Keratinocyte (primary cell): ENCODE data around the gene CSH2. TPM values are rescaled to one million over a fixed set of nuclear protein-coding genes. Genes with fewer than 3 reads are reported as not detected.
"Not testable (repeated sequence)": the region's sequence is repeated elsewhere in the genome, so short reads cannot be mapped to it uniquely, and the experiment has no call there.

ENCODE experiments used
- DNase-seq: peaks from one replicate; pipeline ENCODE4 v3.0.0-alpha.2; 2011; ENCODE audit warnings: low read depth, missing footprints, low spot score
- FAIRE-seq: peaks from 2 replicates; lab custom pipeline; 2011; peaks lifted over from hg19 to GRCh38; lab: Jason Lieb, UNC
- H2AFZ ChIP-seq: 2 replicates; pipeline ENCODE4 v1.6.0; 2012; ENCODE audit warnings: low read length, control low read depth, inconsistent platforms; ENCODE audit not compliant: control insufficient read depth
- H3K27ac ChIP-seq: 2 replicates; pipeline ENCODE4 v1.5.1; 2011; ENCODE audit warnings: low read length; ENCODE audit not compliant: control insufficient read depth, insufficient read depth
- H3K27me3 ChIP-seq: 3 replicates; pipeline ENCODE4 v1.6.0; 2011; ENCODE audit warnings: low read length; ENCODE audit not compliant: control insufficient read depth, insufficient read depth; ENCODE audit errors: extremely low read depth
- H3K36me3 ChIP-seq, 2 experiments: 2 replicates in 1 of 2; 3 replicates in 1 of 2; pipeline ENCODE4 v1.5.1; 2011; ENCODE audit warnings: low read length in 2 of 2, mild to moderate bottlenecking in 1 of 2; ENCODE audit not compliant: control insufficient read depth in 2 of 2, insufficient read depth in 2 of 2; ENCODE audit errors: extremely low read depth in 1 of 2
- H3K4me1 ChIP-seq: 3 replicates; pipeline ENCODE4 v1.5.1; 2011; ENCODE audit warnings: low read length; ENCODE audit not compliant: control insufficient read depth, insufficient read depth; ENCODE audit errors: extremely low read depth
- H3K4me2 ChIP-seq: 3 replicates; pipeline ENCODE4 v1.6.0; 2011; ENCODE audit warnings: low read depth, low read length; ENCODE audit not compliant: control insufficient read depth, insufficient read depth; ENCODE audit errors: extremely low read depth
- H3K4me3 ChIP-seq, 3 experiments: fragments of 200-600 bp in 1 of 3; sonication (generic) in 1 of 3; 2 replicates in 2 of 3; 3 replicates in 1 of 3; pipeline ENCODE4 v1.5.1; 2011 to 2016; ENCODE audit warnings: low read length in 3 of 3, mild to moderate bottlenecking in 3 of 3, control low read depth in 2 of 3, inconsistent platforms in 1 of 3, low read depth in 1 of 3, mixed read lengths in 1 of 3, mixed run types in 1 of 3, moderate library complexity in 1 of 3; ENCODE audit not compliant: control insufficient read depth in 2 of 3, insufficient read depth in 2 of 3; ENCODE audit errors: extremely low read depth in 1 of 3
- H3K79me2 ChIP-seq: 2 replicates; pipeline ENCODE4 v1.6.0; 2012; ENCODE audit warnings: low read length; ENCODE audit not compliant: control insufficient read depth, insufficient read depth
- H3K9ac ChIP-seq: 3 replicates; pipeline ENCODE4 v1.6.0; 2011; ENCODE audit warnings: low read length; ENCODE audit not compliant: control insufficient read depth, insufficient read depth; ENCODE audit errors: extremely low read depth
- H3K9me1 ChIP-seq: 3 replicates; pipeline ENCODE4 v1.6.0; 2011; ENCODE audit warnings: low read length; ENCODE audit not compliant: control insufficient read depth, insufficient read depth; ENCODE audit errors: extremely low read depth
- H3K9me3 ChIP-seq: 2 replicates; pipeline ENCODE4 v1.5.1; 2012; ENCODE audit warnings: low read depth, low read length; ENCODE audit not compliant: control insufficient read depth
- H4K20me1 ChIP-seq: 3 replicates; pipeline ENCODE4 v1.6.0; 2011; ENCODE audit warnings: low read length; ENCODE audit not compliant: control insufficient read depth, insufficient read depth; ENCODE audit errors: extremely low read depth
- EZH2 ChIP-seq: IDR thresholded peaks from one replicate; pipeline ENCODE4 v1.6.1; 2012; ENCODE audit warnings: inconsistent platforms, mild to moderate bottlenecking, low read length, moderate library complexity
- dilution Hi-C: fragments of 300-500 bp; cut with MboI; formaldehyde crosslinking; loops from one replicate; pipeline ENCODE4 v1.7.0; 2020; ENCODE audit warnings: low sequenced_read_pairs; ENCODE audit not compliant: extremely low pct_ligation_motif_present
- polyA plus RNA-seq, 5 experiments: library from polyadenylated mRNA; depleted of rRNA in 3 of 5; stranded (reverse) in 3 of 5; stranded (forward) in 1 of 5; unstranded in 1 of 5; fragments of >200 nt; gene quantifications; 1 replicate in 1 of 5; 2 replicates in 3 of 5; 3 replicates in 1 of 5; pipeline versions ENCODE4 v1.2.1 to v1.2.3, GENCODE V29; 2011 to 2012; ENCODE audit warnings: missing spikeins in 2 of 5, low read depth in 1 of 5, low replicate concordance in 1 of 5
- TF ChIP-seq, protein P1 (sequence below), 3 experiments: IDR thresholded peaks in 1 of 3; conservative IDR thresholded peaks in 1 of 3; optimal IDR thresholded peaks in 1 of 3; 2 replicates in 2 of 3; 3 replicates in 1 of 3; pipeline versions ENCODE3 to v1.5.1; 2011; ENCODE audit warnings: low read length in 3 of 3, mild to moderate bottlenecking in 3 of 3, moderate library complexity in 2 of 3, control low read depth in 1 of 3, inconsistent platforms in 1 of 3; ENCODE audit not compliant: insufficient read depth in 2 of 3; ENCODE audit errors: extremely low read depth in 1 of 3

Gene CSH2
- polyA plus RNA-seq, 1 donor (not counting 4 experiments of a cell fraction or from before 2014, with no cell fraction given): not detected

DNA sequence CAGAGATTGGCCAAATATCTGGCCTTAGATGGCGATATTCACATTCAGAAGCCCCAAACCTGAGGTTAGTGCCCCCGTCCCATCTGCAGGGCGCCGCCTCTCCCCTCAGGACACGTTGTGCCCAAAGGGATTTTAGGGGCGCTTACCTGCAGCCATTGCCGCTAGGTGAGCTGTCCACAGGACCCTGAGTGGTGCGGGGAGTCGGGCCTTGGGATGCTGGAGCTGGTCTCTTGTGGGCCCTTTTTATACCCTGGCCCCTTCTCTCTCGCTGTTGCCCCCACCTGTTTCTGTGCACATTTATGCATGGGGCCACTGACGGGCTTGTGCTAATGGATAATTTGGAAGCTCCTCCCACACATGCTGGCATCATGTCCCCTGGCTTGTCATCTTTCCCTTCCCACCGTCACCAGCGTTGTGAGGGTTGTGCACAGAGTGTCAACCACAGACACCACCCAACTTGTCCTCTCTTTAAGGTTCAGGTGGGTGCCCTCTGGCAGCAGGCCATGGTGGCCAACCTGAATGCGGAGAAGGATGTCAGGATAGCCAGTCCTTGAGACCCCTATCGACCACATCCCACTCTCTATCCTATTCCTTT, 37.7 kb upstream of the CSH2 start, which contains the start of gene CSHL1:
Gene CSHL1, minus strand, starts transcription at position 218 of the 595 bp plus-strand sequence. Its CDS starts 62 bp downstream, at position 156.
- TF ChIP-seq, protein P1, sequence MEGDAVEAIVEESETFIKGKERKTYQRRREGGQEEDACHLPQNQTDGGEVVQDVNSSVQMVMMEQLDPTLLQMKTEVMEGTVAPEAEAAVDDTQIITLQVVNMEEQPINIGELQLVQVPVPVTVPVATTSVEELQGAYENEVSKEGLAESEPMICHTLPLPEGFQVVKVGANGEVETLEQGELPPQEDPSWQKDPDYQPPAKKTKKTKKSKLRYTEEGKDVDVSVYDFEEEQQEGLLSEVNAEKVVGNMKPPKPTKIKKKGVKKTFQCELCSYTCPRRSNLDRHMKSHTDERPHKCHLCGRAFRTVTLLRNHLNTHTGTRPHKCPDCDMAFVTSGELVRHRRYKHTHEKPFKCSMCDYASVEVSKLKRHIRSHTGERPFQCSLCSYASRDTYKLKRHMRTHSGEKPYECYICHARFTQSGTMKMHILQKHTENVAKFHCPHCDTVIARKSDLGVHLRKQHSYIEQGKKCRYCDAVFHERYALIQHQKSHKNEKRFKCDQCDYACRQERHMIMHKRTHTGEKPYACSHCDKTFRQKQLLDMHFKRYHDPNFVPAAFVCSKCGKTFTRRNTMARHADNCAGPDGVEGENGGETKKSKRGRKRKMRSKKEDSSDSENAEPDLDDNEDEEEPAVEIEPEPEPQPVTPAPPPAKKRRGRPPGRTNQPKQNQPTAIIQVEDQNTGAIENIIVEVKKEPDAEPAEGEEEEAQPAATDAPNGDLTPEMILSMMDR (optimal IDR thresholded peaks at IDR 0.05 in 1 of 3, IDR thresholded peaks at IDR 0.05 in 1 of 3, conservative IDR thresholded peaks at IDR 0.05 in 1 of 3; ENCODE audit: extremely low read depth in 1 of 3, insufficient read depth in 2 of 3, low read length in 3 of 3): no peak
- no peak for TF ChIP-seq EZH2
- H3K27ac ChIP-seq: no peak within 1 kb of the TSS
- H3K36me3 ChIP-seq: no peaks in the 10 kb centered on the region
- FAIRE-seq: no peak
- dilution Hi-C loops: no loop called here
- no peaks in the 10 kb centered on the region for H3K9me1 ChIP-seq
- H3K4me1 ChIP-seq: no peaks in the 10 kb centered on the region
- no peaks in the 10 kb centered on the region for H3K9me3 ChIP-seq
- no peak within 1 kb of the TSS for H3K9ac ChIP-seq
- no peak for DNase-seq
- H4K20me1 ChIP-seq: no peaks in the 10 kb centered on the region
- no peak within 1 kb of the TSS for H3K4me2 ChIP-seq
- H3K79me2 ChIP-seq: no peaks in the 10 kb centered on the region
- H2AFZ ChIP-seq: no peak within 1 kb of the TSS
- no peak within 1 kb of the TSS for H3K4me3 ChIP-seq
- H3K27me3 ChIP-seq: no peaks in the 10 kb centered on the region

- no peak overlapping the region for H3K4me2 ChIP-seq
- no peaks in the 10 kb centered on the region for H4K20me1 ChIP-seq
- no peaks in the 10 kb centered on the region for H3K27me3 ChIP-seq
- no peak overlapping the region for H3K4me3 ChIP-seq
- H3K36me3 ChIP-seq: no peaks in the 10 kb centered on the region
- H3K9ac ChIP-seq: no peak overlapping the region
- no peaks in the 10 kb centered on the region for H3K9me1 ChIP-seq
- FAIRE-seq (no peak), DNase-seq (no peak)
- no peak overlapping the region for H2AFZ ChIP-seq
- H3K79me2 ChIP-seq: no peaks in the 10 kb centered on the region
- TF ChIP-seq EZH2: no peak
- TF ChIP-seq, protein P1 (optimal IDR thresholded peaks at IDR 0.05 in 1 of 3, IDR thresholded peaks at IDR 0.05 in 1 of 3, conservative IDR thresholded peaks at IDR 0.05 in 1 of 3; ENCODE audit: extremely low read depth in 1 of 3, insufficient read depth in 2 of 3, low read length in 3 of 3): no peak
- dilution Hi-C loops: no loop called here
- no peaks in the 10 kb centered on the region for H3K4me1 ChIP-seq
- no peak overlapping the region for H3K27ac ChIP-seq
- H3K9me3 ChIP-seq: no peaks in the 10 kb centered on the region
These were observed 36.6 kb upstream of the CSH2 start for GRCh38 chr17:63910096-63910495.

DNA sequence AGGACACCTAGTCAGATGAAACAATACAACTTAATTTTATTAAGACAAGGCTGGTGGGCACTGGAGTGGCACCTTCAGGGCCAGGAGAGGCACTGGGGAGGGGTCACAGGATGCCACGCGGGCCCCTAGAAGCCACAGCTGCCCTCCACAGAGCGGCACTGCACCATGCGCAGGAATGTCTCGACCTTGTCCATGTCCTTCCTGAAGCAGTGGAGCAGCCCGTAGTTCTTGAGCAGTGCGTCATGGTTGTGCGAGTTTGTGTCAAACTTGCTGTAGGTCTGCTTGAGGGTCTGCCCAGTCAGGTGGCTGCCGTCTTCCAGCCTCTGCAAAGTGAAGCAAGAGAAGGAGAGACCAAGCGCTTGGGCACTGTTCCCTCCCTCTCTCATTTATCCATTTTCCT, 36.1 kb upstream of the CSH2 start:
- H3K36me3 ChIP-seq, H3K9me1 ChIP-seq, FAIRE-seq, H3K27me3 ChIP-seq, H3K4me3 ChIP-seq, H3K9me3 ChIP-seq, H4K20me1 ChIP-seq, H3K27ac ChIP-seq, H3K79me2 ChIP-seq, H3K4me2 ChIP-seq, H3K9ac ChIP-seq, DNase-seq, dilution Hi-C loops, H2AFZ ChIP-seq, H3K4me1 ChIP-seq: not testable (repeated sequence)
